NCI-H146 treated with DMSO at 0.1 percent for 48 hours (cell line): ENCODE measurements around the gene WNT6.

ENCODE experiments used
- DNase-seq: peaks from one replicate; lab custom pipeline; 2025; ENCODE audit not compliant: unreplicated experiment; lab: John Stamatoyannopoulos, UW

WNT6 gene

GRCh38 chr2:218877891-218878290 is 18.3 kb downstream of the WNT6 start:
- no peak for DNase-seq

GRCh38 chr2:218878486-218878885 is 18.9 kb downstream of the WNT6 start:
- DNase-seq: no peak

DNA sequence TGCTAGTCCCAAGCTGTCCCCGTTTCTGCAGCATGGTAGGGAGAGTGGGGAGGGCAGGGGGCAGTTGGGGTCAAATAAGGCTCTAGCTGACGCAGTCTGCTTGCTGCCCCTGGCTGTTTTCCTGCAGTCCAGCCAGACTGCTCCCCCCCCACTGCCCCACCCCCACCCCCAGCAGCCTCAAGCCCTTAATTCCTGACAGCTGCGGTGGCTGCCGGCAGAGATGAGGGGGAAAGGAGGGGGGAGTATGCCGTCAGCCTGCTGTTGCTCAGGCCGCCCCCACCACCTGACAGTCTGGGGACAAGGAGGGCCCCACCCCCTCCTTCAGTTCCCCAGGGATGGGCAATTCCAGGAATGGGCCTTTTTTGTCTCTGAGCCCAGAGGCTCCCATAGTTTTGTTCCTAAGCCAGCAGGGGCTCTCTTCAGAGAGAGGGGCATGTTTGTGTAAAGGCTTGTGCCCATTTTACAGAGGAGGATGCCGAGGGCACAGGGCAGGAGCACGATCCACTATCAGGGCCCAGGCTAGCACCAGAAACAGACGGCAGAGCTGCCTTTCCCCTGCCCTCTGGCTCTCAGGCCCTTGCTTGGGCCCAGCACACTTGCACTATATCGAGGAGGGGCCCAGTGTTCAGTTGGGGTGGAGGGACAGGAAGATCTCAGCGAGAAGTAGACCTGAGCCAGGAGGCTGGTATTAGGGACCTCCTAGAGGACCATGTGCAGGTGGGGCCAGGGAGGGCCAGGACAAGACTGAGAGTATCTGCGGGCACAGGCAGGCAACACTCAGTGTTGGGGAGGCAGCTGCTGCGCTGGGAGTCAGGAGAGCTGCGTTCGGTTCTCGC is 19.5 kb downstream of the WNT6 start:
- no peak for DNase-seq

DNA sequence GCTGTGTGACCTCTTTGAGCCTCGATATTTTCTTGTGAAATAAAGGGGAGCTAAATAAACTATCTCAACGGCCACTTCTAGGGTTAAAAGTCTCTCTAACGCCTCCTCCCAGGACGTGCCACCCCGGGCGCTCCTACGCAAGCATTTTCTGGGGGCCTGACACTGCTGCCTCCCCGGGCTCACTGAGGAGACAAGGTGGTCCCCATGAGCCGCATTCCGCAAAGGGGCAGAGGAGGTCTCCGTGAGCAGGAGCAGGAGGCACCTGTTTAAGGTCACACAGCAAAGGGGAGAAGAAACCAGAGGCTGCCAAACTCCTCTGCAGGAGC is 20.1 kb downstream of the WNT6 start:
- no peak for DNase-seq

DNA sequence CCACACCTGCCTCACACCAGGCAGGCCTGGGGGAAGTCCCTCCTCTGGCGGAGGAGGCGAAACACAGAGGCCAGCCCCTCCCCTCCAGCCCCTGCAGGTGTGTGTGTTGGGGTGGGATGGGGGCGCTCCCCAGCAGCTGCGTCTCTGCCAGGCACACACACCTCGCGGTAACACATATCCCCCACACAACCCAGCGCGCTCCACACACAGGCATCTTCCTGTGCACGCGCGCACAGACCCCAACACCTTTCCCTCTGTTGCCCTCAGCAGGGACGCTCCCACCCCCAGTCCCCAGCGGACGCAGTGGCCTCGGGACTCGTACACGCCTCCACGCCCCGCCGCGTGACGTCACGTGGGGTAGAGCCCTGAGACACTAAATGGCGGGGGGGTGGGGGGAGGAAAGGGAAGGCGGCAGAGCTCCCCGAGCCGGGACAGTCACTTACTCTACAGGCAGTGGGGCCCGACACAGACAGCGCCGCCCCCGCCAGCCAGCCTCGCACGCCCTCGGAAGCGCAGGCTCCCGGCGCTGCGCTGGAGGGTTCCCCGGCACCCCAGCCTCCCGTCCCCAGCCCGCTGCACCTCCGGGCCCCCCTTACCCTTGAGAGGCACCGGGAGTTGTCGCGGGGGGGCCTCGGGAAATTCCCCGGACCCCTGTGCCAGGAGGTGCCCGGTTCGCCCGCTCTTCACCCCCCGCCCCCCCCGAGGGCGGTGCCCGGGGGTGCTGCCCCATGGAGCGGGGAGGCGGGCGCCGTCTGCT is 20.7 kb downstream of the WNT6 start, which contains the start of gene WNT10A:
WNT10A (plus strand) TSS at position 751 of the 757 bp plus-strand sequence. CDS start 144 bp downstream, outside the sequence.
- DNase-seq: no peak

GRCh38 chr2:218880859-218881594 is 21.4 kb downstream of the WNT6 start:
- DNase-seq: no peak

- DNase-seq: no peak
Observed at GRCh38 chr2:218881744-218882460, 22.3 kb downstream of the WNT6 start.

GRCh38 chr2:218882461-218882816 is 22.8 kb downstream of the WNT6 start:
- DNase-seq: no peak

DNA sequence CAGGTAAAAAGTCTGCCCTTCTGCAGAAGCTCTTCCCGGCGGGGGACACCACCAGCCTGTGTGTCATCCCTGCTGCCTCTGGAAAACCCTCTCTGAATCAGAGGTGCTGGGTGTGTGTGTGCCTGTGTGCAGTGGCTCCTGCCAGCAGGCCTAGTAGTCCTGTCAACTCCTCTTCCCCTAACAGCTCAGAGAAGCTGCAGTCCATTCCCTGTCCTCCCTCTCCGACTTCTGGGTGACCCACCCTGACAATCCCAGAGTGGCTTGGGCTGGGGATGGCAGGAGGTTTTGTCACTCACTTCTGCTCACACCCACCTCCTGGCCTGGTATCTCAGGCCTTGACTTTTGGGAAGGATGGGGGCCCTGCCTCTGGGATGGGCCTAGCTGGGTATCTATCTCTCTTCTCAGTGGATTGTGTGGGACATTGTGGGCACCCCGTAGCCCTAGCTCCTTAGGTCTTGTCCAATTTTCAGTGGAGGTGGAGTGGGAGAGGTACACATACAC is 23.3 kb downstream of the WNT6 start:
- DNase-seq: no peak

GRCh38 chr2:218883491-218884490 is 24.2 kb downstream of the WNT6 start:
- DNase-seq: no peak

DNA sequence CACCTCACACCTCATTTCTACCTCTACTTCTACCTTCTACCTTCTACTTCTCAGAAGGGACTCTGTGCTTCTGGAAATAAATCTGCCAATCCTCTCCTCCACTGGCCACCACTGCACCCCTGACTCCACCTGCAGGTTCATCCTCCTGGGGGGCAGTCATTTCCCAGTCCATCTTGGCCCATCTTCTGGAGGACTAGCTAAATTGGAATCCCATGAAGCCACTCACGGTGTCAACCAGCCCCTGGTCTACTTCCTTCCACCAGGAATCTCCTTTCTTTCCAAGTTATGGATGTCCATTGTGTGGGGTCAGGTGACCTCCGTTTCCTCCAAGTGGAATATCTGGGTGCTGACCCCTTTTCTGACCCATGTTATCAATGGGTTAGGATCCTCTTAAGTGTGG is 24.9 kb downstream of the WNT6 start:
- DNase-seq: no peak

DNA sequence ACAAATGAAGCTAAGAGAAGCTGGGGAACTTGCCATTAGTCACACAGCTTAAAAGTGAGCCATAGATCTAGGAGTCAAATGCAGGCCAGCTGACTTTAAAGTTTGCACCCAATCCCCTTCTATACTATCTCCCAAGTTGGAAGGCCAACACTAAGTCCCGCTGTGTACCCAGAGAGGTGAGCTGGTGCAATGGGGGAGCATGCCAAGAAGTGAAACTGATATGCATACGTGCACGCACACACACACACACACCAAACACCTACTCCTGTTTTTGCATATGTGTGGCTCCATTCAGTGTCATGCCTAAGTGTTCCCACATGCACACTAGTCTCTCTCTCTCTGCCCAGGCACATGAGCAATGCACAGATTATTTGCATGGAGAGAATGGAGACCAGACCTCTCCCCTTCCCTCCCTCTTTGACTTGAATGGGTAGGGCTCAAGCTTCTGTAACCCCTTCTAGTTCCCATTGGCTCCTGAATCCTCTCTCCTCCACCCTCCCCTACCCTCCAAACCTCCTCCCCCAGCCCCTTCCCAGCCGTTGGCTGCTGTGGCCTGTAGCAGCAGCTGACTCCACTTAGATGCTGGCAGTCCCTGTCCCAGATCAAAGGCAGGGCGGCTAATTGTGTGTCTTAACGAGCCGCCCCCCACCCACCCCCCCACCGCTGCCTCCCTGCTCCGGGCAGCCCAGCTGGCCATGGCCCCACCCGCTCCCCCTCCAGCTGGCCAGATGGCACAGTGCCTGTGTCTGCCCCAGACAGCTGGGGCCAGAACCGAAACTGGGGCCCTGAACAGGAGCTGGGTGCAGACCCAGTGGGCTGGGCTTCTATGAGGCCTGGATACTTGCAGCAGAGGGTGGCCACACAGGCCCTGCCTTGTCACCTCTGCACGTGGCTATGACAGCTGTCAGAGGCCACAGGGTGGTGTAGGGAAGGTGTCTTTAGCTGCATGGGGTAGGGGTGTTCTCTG is 26.7 kb downstream of the WNT6 start:
- no peak for DNase-seq

DNA sequence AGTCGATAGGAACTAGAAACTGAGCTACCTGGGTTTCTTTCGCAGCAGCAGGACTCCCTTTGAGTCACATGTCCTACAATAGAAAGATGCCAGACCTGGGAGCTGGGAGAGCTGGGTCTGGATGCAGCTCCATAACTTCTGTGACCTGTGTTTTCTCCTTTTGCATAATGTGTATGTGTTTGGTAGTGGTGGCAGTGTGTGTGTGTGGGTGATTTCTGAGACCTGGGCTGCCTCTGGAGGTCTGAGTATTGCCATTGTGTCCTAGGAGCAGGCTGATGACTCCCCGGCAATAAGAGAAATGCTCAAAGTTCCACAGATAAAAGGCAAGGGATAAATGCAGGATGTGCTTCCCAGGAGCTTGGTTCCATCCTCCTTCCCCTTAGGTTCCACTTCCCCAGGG is 27.5 kb downstream of the WNT6 start:
- DNase-seq: no peak

GRCh38 chr2:218888341-218888740 is 28.7 kb downstream of the WNT6 start:
- no peak for DNase-seq

DNA sequence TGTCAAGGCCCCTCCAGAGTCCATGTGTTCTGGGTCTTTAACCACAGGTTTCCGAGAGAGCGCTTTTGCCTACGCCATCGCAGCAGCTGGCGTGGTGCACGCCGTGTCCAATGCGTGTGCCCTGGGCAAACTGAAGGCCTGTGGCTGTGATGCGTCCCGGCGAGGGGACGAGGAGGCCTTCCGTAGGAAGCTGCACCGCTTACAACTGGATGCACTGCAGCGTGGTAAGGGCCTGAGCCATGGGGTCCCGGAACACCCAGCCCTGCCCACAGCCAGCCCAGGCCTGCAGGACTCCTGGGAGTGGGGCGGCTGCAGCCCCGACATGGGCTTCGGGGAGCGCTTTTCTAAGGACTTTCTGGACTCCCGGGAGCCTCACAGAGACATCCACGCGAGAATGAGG is 30.3 kb downstream of the WNT6 start:
- DNase-seq: no peak

- DNase-seq: no peak
Observed at GRCh38 chr2:218890369-218890768, 30.8 kb downstream of the WNT6 start.

DNA sequence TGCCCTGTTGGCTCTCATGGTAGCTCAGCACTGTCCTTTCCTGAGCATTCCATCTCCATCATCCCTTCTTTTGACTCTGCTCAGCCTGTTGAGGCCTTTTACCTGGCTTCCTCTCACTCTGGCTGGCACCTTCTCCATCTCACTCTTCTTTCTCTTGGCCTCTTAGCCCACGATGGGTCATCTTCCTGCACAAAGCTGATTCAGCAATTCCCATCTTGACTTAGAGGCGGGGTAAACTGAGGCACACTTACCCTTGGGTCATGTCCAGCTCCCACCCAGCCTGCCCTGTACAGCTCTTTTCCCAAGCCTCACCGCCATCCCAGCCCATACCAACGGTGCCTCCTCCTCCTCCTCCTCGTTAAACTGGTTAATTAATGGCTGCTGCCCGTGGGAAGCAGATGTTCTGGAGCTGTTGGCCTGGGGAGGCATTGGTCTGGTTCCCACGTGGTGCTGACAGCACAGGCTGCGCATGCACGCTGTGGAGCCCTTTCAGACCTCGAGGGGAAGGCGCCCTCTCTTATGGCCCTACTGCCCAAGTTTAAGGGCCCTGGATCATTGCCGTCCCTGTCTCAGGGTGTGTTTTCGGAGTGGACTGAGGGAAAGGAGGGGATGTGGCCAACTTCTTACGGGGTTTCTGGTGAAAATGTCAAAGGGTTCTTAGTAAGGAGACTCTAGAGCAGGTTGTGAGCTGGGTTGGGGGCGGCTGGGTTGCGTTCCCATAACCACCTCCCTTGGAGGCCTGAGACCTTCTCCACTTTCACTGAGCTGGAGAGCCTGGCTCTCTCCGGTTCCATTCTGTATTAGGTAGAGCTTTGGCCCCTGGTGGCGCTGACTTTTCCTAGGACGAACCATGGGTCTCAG is 31.9 kb downstream of the WNT6 start:
- no peak for DNase-seq
